HG03439 (cell line): Measurements from ENCODE around the gene LSG1.

Experiments used
- ATAC-seq: cut with Tn5 transposase; IDR thresholded peaks from one replicate; pipeline ENCODE4 v1.9.1; 2021; ENCODE audit warnings: mild to moderate bottlenecking, moderate library complexity; ENCODE audit not compliant: unreplicated experiment

Gene LSG1

DNA sequence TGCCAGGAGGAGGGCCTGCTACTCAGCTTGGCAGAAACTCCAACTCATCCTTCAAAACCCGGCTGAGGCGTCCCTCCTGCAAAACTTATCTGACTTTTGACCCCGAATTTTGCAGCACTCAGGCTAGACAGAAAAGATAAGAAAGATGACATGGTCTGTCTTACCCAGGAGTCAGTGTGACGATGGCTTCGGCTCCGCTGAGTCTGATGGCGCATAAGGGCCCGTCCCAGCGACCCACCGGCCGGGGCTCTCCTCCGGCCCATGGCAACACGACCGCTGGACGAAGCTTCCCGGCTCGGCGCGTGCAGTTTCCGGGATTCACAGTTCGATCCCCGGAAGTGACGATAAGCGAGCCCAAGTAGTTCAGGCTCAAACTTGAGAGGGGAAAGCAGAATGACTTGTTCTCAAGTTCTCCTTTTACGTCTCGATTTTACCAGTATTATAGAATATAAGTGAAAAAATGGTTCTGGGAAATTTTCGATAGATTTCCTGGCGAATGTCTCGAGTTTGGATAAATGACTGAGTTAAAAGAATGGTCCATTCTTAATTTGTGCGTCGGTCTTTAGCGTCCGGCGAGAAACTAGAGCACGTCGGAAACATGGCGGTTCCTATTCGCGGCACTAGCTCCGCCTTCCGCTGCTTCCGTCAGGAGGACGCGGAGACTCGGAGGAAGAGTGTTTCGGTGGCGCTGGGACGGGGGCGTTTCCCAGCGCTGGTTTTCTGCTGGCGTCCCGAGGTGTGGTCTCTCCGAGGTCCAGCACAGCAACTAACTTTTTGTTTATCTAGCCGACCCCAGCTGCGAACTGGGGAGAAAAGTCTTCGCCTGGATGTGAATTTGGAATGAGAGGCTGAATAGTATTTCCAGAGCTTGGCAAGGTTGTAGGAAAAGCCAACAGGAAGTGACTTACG lies at the start of gene LSG1:
Gene LSG1 (minus strand): TSS at position 292 of the 909 bp plus-strand sequence. CDS start 29 bp downstream, at position 263.
- ATAC-seq: peak; percentile 89

DNA sequence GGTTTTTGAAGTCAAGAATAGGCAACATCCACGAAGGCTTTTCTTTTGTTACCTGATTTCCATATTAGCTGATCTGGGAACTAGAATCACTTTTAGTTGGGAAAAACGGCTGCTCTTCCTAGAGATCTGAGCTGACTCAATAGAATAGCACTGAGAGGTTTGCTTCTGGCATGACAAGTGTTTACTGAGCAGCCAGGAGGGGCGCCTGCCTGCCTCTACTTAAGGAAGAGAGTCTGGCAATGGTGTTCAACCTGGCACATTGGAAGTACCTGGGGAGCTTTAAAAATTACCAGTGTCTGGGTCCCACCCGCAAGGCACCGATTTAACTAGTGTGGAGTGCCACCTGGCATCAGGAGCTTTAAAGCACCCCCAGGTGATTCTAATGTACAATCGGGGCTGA lies 48.1 kb upstream of the LSG1 start:
- no peak for ATAC-seq

DNA sequence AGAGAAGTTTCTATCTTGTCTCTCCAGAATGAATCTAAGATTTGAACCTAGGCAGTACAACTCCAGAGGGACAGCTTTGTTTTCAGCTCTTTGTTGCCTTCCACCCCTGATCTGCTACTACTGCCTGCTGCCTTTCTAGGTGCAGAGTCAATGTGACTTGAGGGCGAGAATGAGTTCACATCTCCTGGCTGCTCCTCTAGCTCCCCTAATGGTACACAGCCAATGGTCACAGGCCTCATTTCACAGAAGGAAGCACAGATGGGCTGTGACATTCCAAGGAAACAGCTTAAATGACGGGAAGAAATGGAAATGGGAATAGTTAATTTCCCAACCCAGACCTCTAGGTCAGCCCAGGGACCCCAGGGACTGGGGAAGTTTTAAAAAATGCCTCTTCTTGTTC lies 46.1 kb upstream of the LSG1 start:
- ATAC-seq: no peak

DNA sequence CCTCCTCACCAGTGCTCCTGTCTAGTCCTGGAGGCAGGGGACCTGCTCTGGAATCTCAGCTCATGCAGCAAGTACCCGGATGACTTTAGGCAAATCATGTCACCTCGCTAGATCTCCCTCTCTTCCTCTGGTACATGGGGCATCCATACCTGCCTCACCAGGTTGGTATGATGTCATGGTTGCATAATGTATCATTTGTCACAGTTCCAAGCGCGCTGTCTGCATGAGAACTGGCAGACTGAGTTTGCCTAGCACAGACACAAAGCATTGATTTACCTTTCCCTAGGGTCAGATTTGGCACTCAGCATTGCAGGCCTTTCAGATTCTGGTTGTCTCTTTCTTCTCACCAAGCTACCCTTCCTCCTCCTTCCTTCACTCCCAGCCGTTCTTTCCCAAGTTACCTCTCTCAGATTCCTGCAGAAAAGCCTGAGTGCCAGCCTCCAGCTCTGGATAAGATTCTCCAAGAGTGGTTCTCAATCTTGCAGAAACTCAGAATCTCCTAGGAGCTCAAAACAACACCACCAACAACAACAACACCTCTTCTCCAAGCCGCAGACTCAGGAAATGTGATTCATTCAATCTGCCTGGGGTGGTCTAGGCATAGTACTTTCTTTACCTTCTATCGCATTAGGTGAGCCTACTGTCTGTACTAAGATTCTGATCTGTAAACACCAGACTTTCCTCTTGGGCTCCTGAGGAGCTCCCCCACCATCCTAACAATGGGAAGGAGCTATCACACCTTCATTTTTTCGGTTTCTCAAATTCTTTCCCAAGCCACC lies 43.2 kb upstream of the LSG1 start:
- no peak for ATAC-seq

DNA sequence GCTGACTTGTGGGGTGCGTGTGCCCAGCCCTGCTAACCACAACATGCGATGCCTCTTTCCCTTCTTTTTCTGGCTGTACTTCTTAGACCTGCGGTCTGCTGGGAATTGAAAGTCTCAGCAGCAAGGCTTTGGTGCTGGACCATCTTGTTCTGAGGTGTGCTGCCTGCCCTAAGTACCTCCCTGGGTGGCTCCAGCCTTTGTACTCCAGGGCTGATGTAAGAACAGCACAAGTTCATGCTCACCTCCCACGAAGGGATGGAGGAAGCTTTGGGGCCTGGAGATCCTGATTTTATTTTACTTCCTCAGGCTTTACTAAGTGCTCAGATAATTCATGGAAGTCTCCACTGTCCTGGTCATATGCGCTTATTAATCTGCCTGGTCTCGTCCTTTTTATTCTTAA lies 42.6 kb upstream of the LSG1 start:
- ATAC-seq: no peak

DNA sequence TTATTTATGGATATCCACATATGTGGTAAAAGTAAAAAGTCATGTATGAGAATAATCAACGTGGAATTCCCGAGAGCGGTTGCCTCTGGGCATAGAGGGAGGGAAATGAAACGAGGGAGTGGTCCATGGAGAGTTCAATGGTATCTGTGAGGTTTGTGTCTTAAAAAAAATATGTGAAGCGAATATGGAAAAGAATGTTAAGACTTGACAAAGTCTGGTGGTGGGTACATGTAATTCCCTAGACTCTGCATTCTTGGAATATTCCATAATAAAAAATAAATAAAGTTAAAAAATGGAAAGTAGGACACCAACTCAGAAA lies 42.1 kb upstream of the LSG1 start:
- ATAC-seq: no peak

DNA sequence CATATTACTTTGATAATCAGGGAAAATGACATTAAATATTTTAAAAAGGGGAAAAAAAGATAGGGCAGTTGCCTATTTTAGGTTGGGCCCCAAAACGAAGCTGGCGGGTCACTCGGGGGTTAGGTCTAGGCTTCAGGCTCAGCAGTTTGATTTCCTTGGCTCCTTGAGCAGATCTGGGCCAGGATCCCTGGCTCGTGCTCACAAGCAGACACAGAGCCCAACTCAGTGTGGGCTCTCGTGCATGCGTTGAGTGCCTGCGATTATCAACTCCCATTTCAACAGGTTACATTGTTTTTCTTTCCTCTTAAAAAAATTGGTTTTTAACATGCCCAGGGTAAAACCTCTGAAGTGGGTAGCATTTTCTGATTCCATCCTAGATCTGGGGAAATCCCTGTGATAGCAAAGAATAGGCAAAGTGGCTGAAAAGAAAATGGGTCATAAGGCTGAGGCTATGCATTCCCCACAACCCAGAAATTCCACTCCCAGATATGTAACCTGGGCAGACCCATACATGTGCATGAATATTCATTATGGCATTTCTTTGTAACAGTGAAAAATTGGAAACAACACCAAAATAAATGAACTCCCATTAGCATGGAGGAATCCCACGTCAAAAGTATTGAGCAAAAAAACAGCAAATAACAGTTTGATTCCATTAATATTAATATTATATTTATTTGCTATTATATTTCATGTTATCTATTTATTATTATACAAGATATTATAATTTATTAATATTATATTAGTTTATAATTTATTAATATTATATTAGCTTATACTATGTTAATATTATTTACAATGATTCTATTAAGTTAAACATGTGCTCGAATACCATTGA lies 41.5 kb upstream of the LSG1 start:
- no peak for ATAC-seq

DNA sequence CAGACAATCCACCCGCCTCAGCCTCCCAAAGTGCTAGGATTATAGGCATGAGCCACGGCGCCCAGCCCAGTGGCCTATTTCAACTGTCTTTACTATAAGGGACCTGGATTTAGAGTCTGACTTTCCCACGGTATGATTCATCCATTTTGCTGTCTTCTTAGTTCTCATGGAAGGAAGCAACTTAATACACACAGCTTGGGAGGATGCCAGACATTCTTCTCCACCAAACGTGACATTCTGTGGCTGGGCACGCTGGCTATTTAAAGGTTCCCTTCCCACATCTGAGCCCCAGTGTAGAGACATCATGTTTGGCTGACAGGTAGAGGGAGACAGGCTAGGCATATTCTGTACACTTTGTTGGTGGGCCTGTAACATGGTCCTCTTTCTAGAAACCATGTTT lies 39.9 kb upstream of the LSG1 start:
- no peak for ATAC-seq

DNA sequence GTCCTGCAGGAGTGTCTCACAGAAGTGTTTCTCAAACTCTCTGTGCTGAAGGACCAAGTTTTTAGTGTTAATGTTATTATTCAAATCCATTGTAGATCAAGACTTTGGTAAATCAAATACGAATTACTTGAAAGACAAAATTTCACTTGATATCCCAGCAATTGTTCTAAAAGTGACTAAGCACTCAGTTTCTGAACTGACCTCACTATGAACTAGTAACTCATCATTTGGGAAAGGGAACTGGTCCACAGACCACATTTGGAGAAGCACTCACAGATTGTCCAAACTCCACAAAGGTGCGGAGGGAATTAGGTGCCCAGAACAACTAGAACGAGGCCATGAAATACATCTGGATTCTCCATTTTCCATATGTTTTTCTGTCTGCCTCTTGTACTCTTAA lies 39.3 kb upstream of the LSG1 start:
- ATAC-seq: no peak

DNA sequence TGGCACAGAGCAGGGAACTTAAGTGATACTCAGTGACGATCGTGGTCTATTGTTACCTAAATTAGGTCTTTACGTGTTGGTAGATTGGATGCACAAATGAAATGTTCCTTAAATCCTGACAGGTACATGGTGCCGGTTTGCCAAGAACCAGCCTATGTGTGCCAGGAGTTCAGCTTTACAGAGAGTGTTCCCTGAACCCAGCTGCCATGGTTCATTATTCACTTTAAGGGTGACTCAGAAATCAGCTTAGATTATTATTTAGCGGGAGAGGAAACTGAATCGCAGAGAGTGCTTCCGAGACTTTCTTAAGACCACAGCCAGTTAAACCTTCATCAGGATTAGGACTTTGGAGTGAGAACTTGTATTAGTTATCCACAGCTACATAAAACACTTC lies 35.2 kb upstream of the LSG1 start:
- no peak for ATAC-seq

DNA sequence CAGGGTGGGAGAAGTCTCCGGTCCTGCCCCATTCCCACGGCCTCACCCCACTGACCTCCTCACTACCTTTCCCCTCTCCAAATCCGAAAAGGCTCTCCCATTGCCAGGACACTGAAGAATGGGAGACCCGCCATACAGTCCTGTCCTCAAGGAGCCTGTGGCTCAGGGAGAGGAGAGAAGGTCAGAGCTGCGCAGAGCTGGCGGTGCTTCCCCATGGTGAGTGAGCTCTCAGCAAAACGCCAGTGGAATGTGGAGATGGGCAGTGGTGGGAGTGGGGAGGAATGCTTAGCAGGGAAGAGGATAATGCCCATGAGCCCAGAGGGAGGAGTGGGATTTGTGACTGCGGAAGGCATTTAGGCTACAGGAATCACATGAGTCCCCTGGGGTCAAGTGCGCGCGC lies 33.8 kb upstream of the LSG1 start:
- no peak for ATAC-seq

DNA sequence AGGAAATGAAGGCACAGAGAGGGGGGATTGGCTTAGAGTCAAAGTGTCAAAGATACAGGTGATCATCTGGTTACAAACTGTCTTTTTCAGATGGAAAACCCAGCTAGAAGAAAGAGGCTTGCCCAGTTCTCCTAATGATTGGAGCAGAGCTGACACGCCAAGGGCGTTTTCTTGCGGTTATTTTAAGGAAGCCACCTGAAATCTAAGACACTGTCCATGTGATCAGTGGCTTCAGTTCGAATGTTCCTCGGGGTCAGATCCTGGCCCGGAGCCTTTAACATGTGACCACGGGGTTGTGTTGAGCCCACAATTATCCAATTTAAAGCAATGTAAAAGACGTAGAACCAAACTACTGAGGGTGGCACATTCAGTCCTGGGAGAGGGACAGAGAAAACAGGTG lies 33.2 kb upstream of the LSG1 start:
- ATAC-seq: no peak

DNA sequence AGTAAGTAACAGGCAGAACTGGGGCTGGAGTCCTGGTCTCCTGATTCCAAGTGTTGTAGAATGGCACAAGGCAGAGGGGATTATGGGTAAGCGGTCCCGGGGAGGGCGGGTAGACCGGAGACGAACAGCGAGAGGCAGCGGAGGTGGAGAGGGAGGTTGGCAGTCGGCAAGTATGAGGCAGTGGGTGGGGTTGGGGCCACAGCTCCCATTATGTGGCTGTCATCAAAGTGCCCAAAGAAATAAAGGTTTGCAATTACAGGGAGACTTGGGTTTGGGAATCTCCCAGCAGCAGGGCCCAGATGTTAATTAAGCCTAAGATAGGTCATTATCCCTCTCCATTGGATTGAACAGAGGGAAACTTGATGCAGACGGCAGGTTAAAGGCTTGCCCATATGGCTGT lies 30.6 kb upstream of the LSG1 start:
- ATAC-seq: no peak

DNA sequence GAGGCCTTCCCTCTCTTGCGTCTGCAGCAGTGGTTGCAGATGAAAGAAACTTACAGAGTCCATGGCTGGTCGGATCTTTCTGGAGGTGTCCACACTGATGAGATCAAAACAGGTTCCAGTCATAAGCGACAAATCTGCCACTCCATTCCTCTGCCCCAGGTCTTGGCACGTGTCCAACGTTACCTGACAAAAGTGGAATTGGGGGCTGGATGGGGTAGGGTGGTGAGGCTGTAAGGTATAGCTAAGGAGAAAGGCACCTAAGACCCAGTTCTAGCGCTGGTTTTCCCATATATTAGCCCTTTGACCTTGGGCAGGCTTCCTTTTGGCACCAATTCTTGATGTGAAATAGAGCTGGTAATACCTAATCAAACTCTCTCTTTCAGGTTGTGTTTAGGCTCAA lies 24.7 kb upstream of the LSG1 start:
- ATAC-seq: no peak

DNA sequence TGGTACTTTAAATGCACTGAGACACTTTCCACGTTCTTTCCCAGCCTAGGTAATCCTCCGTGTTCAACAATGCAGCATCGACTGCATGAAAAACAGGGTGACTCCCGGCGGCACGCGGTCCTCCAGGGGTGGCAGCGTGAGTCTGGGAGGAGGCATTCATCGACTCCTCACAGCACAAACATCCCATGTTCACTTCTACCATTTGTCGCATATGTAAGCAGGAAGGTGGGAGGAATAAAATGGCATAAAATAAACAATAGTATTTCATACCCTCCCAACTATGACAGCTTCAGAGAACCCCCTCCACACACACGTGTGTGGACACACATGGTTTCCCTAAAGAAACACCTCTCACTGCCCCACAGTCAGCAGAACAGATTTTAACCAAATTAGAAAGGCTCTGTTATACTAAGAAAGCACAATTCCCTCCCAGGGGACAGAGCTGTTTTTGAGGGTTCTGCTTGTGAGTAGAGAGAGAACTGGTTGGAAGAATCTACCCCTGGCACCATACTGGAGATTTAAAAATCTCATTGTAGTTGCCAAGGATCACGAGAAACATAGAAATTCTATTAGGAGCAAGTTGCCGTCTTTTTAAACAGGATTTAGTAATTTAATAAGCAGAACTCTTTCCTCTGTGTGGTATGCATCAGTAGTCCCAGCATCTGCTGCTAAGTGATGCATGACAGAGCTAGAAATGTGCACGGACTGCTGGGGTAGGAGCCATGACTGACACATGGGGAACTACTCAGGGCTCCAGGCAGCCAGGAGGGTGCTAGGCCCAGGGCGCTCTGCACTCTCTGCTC lies 19.7 kb upstream of the LSG1 start:
- no peak for ATAC-seq

DNA sequence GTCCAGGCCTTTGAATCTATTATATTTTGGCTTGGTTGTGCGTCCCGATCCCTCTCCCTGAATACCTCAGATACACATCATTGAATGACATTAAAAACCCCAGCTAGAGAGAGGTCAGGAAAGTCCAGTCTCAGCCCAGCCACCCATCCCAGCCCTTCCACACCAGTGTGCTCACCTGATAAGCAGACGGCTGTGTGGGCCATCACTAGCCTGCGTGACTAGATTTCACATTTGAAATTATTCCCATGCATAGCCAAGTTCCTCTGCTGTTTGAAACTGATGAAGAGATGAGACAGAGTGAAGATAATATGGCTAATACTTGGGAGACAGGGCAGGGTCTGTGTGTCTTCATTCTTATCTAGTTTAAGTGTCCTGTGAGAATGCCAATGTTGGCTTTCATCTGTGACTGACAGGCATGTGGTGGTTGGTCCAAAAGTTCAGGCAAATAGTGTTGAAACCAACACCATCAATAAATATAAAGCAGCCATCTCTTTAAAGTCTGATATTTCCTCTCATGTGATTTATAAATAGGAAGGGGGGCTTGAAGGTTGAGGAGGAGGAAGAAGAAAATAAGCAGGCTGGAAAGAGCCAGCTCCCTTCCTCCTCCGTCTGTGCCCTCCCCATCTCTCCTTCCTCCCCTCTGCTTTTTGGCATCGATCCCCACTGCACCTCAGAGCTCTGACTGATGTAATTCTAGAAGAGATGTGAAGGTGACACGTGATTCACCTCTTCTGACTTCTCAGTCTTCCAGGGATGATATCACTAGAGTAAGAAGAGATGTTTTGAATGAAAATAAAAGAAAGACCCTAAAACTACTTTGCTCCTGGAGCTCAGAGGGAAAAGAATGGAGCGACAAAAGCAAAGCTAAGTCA lies 18.7 kb upstream of the LSG1 start:
- ATAC-seq: no peak

DNA sequence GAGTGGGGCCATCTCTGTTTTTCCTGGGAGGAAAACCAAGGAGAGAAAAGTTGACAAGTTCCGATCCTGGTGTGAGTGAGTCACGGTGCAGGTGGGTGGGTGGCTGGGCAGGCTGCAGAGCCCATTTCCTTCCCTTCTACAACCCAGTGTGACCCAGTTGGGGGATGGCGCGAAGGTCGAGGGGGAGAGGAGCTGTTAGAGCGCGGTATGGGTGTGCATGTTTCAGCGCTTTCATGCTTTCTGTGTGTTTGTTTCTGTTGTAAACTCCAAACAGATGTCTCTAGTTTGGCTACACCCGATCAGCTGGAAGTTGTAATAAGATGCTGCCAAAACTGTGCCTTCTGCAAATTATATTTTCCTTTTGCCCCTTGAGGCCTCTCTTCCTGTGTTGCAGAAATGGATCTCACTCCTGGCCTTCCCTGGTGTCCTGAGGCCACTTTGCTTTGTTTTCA lies 17.5 kb upstream of the LSG1 start:
- ATAC-seq: no peak

DNA sequence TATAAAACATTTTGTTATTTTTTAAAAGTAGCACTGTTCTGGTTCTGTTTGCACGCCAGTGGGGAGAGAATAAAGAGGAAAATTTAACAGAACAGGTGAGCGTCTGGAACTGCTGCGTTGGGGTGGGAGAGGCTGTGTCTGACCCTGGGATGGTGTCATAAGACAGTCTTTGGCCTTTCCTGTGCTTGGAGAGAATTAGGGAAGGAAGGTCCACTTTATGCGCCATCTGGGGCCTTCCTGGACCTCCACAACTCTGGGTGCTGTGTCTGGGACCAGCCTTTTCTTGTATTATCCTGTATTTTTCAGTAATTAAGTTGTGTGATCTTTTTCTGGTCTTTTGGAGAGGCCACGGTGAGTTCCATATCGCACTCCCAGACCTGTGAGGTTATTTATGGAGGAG lies 17.0 kb upstream of the LSG1 start:
- ATAC-seq: no peak

DNA sequence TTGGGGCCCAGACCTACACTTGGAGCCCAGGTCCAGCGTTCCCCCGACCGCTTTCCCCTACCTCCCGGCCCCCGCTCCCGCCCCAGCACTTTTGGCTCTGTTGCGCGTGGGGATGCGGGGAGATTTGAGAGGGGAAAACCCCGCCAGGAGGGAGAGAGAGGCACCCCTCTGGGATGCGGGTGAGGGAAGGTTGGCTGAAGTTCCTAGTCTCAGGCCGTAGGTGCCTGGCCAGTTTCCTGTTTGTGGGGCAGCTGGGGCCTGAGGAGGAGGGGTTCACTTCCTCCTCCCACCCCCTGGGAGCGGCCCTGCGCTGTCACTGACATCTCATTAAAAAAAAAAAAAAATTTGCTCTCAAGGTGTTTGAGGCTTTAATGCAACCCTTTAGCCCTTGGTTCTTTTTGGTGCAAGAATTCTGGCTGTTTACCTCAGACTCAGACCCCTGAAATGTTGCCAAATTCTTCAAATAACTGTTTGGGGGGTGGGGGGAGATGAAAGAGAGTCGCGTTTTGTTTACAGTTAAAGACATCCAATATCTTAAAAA lies 16.3 kb upstream of the LSG1 start:
- no peak for ATAC-seq
